Peyer's patch (tissue), 4 donors: Measurements from ENCODE around the gene ELP4.

Source experiments
- CTCF ChIP-seq, 6 experiments: fragments of 450-650 bp in 4 of 6; fragments of 200-600 bp in 2 of 6; sonication (generic) in 1 of 6; IDR thresholded peaks; one replicate each; pipeline ENCODE4 v1.5.1; 2017 to 2019; ENCODE audit warnings: antibody characterized with exemption in 6 of 6, mild to moderate bottlenecking in 3 of 6, moderate library complexity in 1 of 6
- POLR2A ChIP-seq, 2 donors: fragments of 450-650 bp; IDR thresholded peaks; one replicate each; pipeline ENCODE4 v1.5.1; 2017; ENCODE audit warnings: antibody characterized with exemption in 2 of 2, mild to moderate bottlenecking in 2 of 2, moderate library complexity in 2 of 2

DNA sequence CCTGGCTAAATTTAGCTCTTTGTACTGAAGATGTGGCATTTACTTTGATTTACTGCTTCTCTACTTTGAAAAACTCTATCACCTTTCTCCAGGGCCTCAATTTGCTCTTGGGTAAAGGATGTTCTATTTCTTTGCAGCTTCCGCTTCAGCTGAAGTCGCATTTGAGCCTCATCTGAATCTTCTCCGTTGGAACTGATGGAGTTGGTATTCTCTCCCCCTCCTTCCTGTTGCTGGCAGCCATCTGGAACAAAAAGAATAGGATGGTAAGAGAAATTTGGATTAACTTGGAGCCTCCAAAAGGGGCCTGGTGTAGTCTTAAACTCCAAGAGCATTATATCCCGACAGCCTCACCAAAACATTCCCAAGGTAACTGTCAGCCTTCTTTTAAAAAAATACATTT lies 285.0 kb downstream of the ELP4 start:
- TF ChIP-seq POLR2A (IDR thresholded peaks at IDR 0.05) (no peak), CTCF (IDR thresholded peaks at IDR 0.05) (no peak)
